K562 treated with DMSO at 1 percent for 24 hours (cell line): Measurements from ENCODE around the gene PCSK4. TPM values are rescaled to one million over a fixed set of nuclear protein-coding genes. Genes with fewer than 3 reads are reported as not detected.

Experiments
- total RNA-seq: library from RNA; unstranded; fragments of 300-600 nt; gene quantifications from 2 replicates; pipeline ENCODE4 v1.2.3, GENCODE V29; 2022; ENCODE audit warnings: low read depth; ENCODE audit not compliant: insufficient read depth

The PCSK4 gene
- total RNA-seq = 4.4 and 5.7 TPM in 2 replicates

DNA sequence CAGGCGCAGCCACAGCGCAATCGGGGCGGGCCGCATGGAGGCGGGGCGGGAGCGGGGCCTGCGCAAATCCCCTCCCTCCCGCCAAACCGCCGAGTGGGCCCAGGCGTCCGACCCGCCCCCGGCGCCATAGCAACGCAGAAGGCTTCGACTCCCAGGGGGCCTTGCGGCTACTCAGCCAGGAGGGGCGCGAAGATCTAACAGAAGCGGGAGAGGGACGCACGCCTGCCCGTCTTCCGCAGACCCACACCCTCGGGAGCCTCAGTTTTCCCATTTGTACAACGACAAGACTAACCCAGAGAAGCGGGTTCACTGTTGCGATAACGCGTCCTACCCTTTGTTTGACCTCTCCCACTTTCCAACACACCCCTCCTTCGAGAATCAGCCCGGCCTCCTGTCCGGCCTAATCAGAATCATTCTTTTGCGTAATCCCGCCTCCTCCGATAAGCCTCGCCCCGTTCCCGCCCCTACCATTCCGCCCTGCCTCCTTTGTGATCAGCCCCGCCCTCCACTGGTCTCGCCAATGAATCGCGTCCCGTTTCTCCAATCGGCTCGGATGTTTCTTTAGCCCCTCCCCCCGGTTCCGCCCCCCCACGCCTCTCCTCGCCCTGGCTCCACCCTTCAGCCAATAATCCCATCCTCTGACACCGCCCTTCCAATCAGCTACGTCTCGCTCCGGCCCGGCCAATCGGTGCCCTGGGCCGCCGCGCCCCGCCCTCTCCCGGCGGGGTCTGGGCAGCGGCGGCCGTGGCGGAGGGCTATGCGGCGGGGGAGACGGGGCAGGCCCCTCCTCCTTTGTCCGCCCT, at the start of gene PCSK4:
PCSK4 (minus strand) TSS at position 40 of the 803 bp plus-strand sequence; CDS start at position 36, 4 bp downstream.

DNA sequence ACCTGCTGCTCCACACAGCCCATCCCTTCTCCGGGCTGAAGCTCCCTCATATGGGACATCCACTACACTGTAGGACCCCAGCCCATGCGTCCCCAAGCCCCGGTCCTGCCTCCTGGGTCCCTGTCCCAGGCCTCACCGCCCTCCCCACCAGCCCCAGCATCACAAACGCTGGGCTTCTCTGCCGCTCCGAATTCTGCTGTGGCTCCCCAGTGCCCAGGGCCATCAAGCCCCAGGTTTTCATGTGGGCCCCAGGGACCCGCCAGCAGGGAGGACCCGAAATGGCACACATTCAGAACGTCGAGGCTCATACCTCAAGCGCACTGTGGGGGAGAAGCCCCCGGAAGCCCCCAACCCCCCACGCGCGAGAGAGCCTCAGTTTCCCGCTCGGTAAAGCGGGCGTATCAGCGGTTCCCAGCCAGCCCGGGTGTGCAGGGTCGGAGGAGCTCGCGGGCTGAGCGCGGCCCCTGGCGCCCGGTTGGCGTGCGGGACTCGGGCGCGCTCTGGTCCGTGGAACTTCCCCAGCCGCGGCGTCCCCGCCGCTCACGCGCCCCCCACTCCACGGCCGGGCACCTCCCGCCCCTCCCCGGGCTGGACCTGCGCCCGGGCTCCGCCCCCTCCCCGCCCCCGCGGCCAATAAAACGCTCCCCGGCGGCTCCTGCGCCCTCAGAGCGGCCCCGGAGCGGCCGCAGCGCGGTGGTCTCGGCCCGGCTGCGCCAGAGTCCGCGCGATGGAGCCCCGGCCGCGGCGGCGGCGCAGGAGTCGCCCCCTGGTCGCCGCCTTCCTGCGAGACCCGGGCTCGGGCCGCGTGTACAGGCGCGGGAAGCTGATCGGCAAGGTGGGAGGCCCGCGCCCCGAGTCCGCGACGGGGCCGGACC, 33.5 kb upstream of the PCSK4 start, which contains the start of gene PLK5:
PLK5 (plus strand) TSS at position 666 of the 875 bp plus-strand sequence. CDS start 2,920 bp downstream, outside the sequence.

DNA sequence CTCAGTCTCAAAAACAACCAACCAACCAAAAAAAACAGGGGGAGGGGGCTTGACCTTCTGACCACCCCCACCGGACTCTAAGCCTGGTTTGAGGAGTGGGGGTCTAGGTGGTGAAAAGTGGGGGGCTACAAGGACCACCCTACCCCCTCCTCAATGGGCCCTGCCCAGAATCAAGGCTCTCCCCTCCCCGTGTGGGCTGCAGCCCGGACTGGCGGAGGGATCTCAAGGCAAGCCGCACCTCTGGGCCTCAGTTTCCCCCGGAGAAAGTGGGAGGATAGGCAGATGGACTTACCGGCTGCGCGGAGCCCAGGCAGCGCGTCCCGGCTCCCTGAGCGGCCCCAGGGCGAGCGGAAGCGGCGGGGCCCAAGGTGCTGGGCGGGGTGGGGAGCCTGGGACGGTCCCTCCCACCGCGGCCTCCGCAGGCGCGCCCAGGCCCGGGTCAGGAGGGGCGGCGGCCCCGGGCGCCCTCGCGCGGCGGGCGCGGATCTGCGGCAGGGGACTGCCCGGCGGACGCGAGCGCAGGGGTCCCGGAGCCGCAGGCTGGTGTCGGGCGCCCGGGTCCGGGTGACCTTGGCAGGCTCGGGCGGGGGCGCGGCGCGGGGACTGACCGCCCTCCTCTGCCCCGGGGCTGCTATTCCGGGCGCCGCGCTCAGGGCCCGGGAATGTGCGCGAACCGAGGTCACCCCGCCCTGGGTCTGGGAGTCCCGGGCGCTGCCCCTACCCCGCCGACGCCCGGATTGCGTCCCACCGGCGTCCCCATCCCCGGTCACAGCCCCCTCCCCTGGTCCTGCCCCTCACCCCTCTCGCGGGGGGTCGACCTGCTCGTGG, 22.7 kb upstream of the PCSK4 start, which contains the start of gene ADAMTSL5:
ADAMTSL5 (minus strand) TSS at position 349 of the 828 bp plus-strand sequence. CDS start 2,076 bp downstream, outside the sequence.

DNA sequence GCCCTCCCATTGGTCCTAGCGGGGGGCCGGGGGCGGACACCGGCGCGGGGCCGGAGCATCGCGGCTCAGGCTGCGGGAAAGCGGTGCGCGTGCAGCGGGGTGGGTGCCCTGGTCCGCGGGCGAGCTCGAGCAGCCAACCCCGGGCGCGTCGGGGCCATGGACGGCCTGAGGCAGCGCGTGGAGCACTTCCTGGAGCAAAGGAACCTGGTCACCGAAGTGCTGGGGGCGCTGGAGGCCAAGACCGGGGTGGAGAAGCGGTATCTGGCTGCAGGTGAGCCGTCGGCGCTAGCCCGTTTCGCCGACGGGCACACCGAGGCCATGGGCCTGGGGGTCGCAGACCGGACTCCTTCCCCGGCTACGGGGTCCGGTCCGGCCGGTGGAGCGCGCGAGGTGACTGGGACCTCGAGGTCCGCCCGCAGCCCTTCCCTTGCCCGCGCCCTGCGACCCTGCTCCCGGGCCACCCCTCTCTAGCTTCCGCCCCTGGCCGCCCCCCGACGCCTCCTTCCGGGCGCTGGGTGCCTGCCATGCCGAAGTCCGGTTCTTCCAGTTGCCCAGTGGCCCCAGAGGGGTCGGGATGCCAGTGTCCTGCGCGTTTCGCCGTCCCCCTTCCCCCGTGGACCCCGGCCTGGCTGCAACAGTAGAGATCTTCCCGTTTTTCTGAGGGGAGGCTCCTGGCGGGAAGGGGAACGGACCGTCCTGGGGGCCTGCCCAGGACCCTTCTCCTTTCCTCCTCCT, 1.1 kb upstream of the PCSK4 start, which contains the start of gene REEP6:
REEP6 (plus strand) TSS at position 68 of the 735 bp plus-strand sequence; CDS start at position 157, 89 bp downstream.

DNA sequence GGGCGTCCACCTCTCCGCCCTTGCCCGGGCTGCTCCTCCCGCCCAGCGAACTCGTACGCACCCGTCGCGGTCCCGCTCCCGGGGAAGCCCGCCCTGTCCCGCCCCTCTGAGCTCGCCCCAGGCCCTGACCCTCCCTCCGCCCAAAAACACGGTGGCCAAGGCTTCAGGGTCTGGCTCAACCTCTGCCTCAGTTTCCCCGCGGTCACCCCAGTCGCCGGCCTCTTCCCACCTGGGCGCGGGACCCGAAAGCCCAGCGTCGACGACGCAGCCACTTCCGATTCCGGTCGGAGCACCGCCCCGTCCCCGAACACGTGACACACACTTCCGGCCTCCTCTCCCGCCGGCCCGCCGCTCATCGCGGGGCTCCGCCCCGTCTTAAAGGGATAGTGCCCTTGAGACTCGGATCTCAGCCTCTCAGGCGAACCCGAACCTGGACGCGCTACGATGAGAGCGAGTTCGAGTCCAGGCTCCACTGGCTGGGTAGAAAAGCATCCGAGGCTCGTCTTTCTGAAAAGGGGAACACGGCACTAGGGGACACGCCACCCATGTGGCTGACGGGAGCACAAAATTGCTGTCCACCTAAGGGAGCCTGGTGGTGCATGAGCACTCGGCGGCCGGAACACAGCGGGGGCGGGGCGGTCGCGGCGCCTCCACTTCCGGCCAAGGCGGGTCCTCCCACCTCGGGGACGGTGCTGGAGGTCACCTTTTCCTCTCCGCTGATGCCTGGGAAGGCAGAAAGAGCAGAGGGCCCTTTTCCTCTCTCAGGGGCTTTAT, 11.0 kb downstream of the PCSK4 start, which contains the start of gene C19orf25:
C19orf25 (minus strand) TSS at position 282 of the 774 bp plus-strand sequence. CDS start 312 bp downstream, outside the sequence.

DNA sequence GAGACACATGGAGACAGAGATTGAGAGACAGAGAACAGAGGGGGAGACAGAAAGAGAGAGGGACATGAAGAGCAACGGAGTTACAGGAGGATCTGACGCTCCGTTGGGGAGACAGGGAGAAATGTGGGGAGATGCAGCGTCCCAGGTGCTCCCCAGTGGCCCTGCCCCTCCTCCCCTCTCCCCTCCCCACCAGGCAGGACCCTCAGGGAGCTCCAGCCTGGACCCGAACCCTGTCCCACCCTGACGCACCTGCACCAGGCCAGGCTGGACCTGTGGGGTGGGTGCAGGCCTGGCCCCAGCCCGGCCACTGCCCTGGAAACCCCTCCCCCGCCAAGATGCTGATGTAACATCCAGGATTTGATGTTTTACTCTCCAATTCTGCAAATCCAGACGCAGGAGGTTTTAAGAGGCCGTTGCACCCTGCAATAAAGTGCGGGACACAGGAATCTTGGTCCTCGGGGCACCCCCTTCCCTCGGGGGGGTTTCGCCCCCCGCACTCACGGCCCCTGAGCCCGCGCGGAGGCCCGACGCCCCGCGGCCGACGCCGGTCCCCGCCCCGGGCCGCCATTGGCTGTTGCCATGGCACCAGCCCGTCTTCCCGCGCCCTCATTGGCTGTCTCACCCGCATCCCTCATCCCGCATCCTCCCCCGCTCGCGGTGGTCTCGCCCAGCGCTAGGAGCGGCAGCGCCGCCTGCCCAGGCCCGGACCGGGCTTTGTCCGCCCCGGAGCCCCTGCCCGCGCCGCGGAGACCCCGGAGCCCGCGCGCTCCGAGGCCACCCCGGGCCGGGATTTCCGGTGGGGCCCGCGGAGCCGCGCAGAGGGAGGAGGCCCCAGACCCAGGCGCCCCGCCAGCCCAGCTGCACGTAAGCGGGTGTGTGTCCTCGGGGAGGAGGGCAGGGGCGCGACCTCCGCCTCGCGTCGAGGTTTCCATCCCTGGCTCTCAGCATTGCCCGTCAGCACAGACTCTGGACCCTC, 40.4 kb downstream of the PCSK4 start, which contains the start of gene APC2:
APC2 (plus strand) TSS at position 655 of the 976 bp plus-strand sequence. CDS start 2,881 bp downstream, outside the sequence.

DNA sequence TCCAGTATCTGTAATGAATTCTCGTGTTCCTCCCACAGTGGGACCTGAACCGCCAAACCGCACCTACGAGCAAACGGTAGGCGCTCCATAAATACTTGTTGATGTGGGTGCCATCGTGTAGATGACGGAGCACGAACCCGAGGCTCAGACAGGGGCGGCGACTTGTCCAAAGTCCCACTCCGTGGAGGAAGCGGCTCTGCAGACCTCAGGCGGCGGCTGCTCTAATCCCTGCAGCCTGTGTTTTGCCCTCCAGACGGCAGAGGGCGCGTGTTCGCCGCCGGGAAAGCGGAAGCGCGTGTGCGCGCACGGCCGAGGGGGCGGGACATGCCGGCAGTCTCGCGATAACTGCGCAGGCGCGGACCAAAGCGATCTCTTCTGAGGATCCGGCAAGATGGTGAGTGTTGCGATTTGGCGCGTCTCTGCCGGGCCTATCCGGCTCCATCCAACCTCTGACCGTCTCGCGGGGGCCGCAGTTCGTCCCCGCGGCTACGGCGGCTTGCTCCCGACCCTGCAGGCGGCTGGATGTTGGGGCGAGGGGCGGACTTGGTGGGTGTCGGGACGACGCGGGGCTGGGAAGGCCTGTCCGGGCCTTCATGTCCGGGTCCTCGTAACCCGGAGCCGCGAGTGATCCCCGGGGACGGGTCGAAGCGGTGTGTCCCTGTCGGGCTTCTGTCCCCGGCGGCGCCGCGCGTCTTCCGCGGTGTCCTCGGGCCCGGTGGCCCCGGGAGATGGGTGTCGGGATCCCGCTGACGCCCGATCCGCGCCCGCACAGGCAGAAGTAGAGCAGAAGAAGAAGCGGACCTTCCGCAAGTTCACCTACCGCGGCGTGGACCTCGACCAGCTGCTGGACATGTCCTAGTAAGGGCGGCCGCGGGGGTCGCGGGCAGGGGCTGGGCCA, 51.9 kb downstream of the PCSK4 start, which contains the start of gene RPS15:
RPS15 (plus strand) TSS at position 362 of the 898 bp plus-strand sequence; CDS start at position 392, 30 bp downstream.

Other genes with a start within 250 kb of the PCSK4 start
- gene ATP5F1D, start 248.6 kb downstream of the PCSK4 start, total RNA-seq = 387 and 503 TPM in 2 replicates
- gene MIDN, start 241.8 kb downstream of the PCSK4 start, total RNA-seq = 68.5 and 71.2 TPM in 2 replicates
- 121 and 125 TPM in 2 replicates for gene CIRBP, start 221.0 kb downstream of the PCSK4 start, total RNA-seq
- 76.4 and 82.4 TPM in 2 replicates for gene FAM174C, start 214.8 kb downstream of the PCSK4 start, total RNA-seq
- not detected in 2 replicates for gene EFNA2, start 204.5 kb downstream of the PCSK4 start, total RNA-seq
- gene NDUFS7, start 106.4 kb downstream of the PCSK4 start, total RNA-seq = 455 and 509 TPM in 2 replicates
- gene GAMT, start 88.8 kb downstream of the PCSK4 start, total RNA-seq = 65.8 and 79.9 TPM in 2 replicates
- 118 and 124 TPM in 2 replicates for gene DAZAP1, start 82.8 kb downstream of the PCSK4 start, total RNA-seq
- gene RPS15, start 52.0 kb downstream of the PCSK4 start, total RNA-seq = 5,734 and 6,329 TPM in 2 replicates
- gene APC2, start 40.2 kb downstream of the PCSK4 start, total RNA-seq = 0.60 and 1.2 TPM in 2 replicates
- 50.2 and 55.2 TPM in 2 replicates for gene C19orf25, start 11.1 kb downstream of the PCSK4 start, total RNA-seq
- 69.9 and 72.3 TPM in 2 replicates for gene REEP6, start 831 bp upstream of the PCSK4 start, total RNA-seq
- gene ADAMTSL5, start 22.7 kb upstream of the PCSK4 start, total RNA-seq = 12.2 and 13.3 TPM in 2 replicates
- not detected in 2 replicates for gene PLK5, start 33.7 kb upstream of the PCSK4 start, total RNA-seq
- gene MEX3D, start 78.0 kb upstream of the PCSK4 start, total RNA-seq = 32.4 and 43.7 TPM in 2 replicates
- 157 and 180 TPM in 2 replicates for gene MBD3, start 102.5 kb upstream of the PCSK4 start, total RNA-seq
- gene UQCR11, start 115.1 kb upstream of the PCSK4 start, total RNA-seq = 73.8 and 75.3 TPM in 2 replicates
- 93.2 and 103 TPM in 2 replicates for gene TCF3, start 162.3 kb upstream of the PCSK4 start, total RNA-seq